ENCODE measurements around the gene TMEM132D. TPM values are rescaled to one million over a fixed set of nuclear protein-coding genes. Genes with fewer than 3 reads are reported as not detected.

Gene TMEM132D
- total RNA-seq, 3 donors from 2014 or later = 0.09 to 0.24 (median 0.12) TPM

GRCh38 chr12:129440278-129440677 is 463.5 kb downstream of the TMEM132D start:
- intact Hi-C loops (cut with DNase I, micrococcal nuclease) = no loop called here
- no peak for TF ChIP-seq CTCF (IDR thresholded peaks at IDR 0.05)
- no peak for ATAC-seq
- Histone ChIP-seq H3K4me3 (no peak overlapping the region), H3K4me1 (ENCODE audit: low read depth) (no peaks in the 10 kb centered on the region), H3K36me3 (ENCODE audit: low read depth) (no peaks in the 10 kb centered on the region), H3K9me3 (peaks cover 7% of the 10 kb centered on the region)
- no peak for DNase-seq

GRCh38 chr12:129434790-129435189 is 469.0 kb downstream of the TMEM132D start:
- H3K36me3 ChIP-seq (ENCODE audit: low read depth) = no peaks in the 10 kb centered on the region
- no peaks in the 10 kb centered on the region for H3K4me1 ChIP-seq (ENCODE audit: low read depth)
- ATAC-seq (no peak), DNase-seq (no peak)
- peaks cover 1% of the 10 kb centered on the region for H3K9me3 ChIP-seq
- intact Hi-C loops (cut with DNase I, micrococcal nuclease) = no loop called here
- TF ChIP-seq CTCF (IDR thresholded peaks at IDR 0.05) = no peak
- no peak overlapping the region for H3K4me3 ChIP-seq

- no peaks in the 10 kb centered on the region for H3K4me1 ChIP-seq (ENCODE audit: low read depth)
- H3K4me3 ChIP-seq = no peak overlapping the region
- DNase-seq (no peak), ATAC-seq (no peak)
- intact Hi-C loops (cut with DNase I, micrococcal nuclease) = no loop called here
- H3K36me3 ChIP-seq (ENCODE audit: low read depth) = no peaks in the 10 kb centered on the region
- H3K9me3 ChIP-seq = no peaks in the 10 kb centered on the region
- no peak for TF ChIP-seq CTCF (IDR thresholded peaks at IDR 0.05)
These were observed 475.4 kb downstream of the TMEM132D start for GRCh38 chr12:129428240-129428936.

- Histone ChIP-seq H3K36me3 (ENCODE audit: low read depth) (no peaks in the 10 kb centered on the region), H3K9me3 (peaks cover 4% of the 10 kb centered on the region), H3K4me1 (ENCODE audit: low read depth) (no peaks in the 10 kb centered on the region), H3K4me3 (no peak overlapping the region)
- no peak for TF ChIP-seq CTCF (IDR thresholded peaks at IDR 0.05)
- ATAC-seq = no peak
- intact Hi-C loops (cut with DNase I, micrococcal nuclease) = no loop called here
- no peak for DNase-seq
These were observed 480.7 kb downstream of the TMEM132D start for GRCh38 chr12:129423041-129423580.

GRCh38 chr12:129413295-129413694 is 490.5 kb downstream of the TMEM132D start:
- H3K36me3 ChIP-seq (ENCODE audit: low read depth) = no peaks in the 10 kb centered on the region
- no peak for TF ChIP-seq CTCF (IDR thresholded peaks at IDR 0.05)
- no peaks in the 10 kb centered on the region for H3K4me1 ChIP-seq (ENCODE audit: low read depth)
- ATAC-seq = no peak
- DNase-seq = no peak
- intact Hi-C loops (cut with DNase I, micrococcal nuclease) = no loop called here
- no peaks in the 10 kb centered on the region for H3K9me3 ChIP-seq
- H3K4me3 ChIP-seq = no peak overlapping the region

Data from mucosa of descending colon (tissue), 3 donors.